ENCODE measurements around the gene TSG101. TPM values are rescaled to one million over a fixed set of nuclear protein-coding genes. Genes with fewer than 3 reads are reported as not detected.

The TSG101 gene
- total RNA-seq, 2 donors from 2014 or later, result 56.3 to 67.4 TPM

DNA sequence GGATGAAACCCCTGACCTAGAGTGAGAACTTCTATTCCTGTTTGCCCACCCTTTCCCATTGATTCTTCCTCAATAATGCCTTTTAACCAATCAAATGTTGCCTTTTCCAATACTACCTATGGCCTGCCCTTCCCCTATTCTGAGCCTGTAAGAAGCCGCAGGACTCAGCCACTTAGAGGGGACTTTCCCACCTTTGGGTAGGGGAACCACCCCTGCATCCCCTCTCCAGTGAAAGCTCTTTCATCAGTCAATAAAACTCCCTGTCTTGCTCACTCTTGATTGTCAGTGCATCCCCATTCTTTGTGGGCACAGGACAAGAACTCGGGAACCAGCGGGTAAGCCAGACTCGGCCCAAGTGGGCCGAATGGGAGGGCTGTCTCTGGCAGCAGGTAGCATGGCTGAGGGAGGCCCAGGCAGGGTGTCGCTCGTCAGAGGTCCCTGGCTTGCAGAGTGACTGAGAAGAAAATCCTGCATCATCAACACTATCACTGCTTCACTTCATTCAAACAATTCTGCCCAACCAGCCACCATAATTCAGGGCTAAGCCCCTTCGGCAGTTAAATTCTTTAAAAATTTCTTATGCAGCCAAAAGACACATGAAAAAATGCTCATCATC lies 40.7 kb downstream of the TSG101 start:
- H3K36me3 ChIP-seq (ENCODE audit: control insufficient read depth, insufficient read depth, low read length), result peaks cover 75% of the 10 kb centered on the region
- H3K9ac ChIP-seq (ENCODE audit: extremely low read depth, low read length, poor library complexity, severe bottlenecking), result no peak overlapping the region
- no peaks in the 10 kb centered on the region for H3K9me3 ChIP-seq (ENCODE audit: control insufficient read depth, low read length)
- Mint-ChIP-seq H3K4me1 (no peaks in the 10 kb centered on the region), H3K9me3 (no peaks in the 10 kb centered on the region), H3K4me3 (no peak overlapping the region), H3K27ac (no peak overlapping the region), H3K36me3 (ENCODE audit: low read depth) (peaks cover 79% of the 10 kb centered on the region), H3K27me3 (ENCODE audit: insufficient read depth) (no peaks in the 10 kb centered on the region)
- TF ChIP-seq, protein P1, sequence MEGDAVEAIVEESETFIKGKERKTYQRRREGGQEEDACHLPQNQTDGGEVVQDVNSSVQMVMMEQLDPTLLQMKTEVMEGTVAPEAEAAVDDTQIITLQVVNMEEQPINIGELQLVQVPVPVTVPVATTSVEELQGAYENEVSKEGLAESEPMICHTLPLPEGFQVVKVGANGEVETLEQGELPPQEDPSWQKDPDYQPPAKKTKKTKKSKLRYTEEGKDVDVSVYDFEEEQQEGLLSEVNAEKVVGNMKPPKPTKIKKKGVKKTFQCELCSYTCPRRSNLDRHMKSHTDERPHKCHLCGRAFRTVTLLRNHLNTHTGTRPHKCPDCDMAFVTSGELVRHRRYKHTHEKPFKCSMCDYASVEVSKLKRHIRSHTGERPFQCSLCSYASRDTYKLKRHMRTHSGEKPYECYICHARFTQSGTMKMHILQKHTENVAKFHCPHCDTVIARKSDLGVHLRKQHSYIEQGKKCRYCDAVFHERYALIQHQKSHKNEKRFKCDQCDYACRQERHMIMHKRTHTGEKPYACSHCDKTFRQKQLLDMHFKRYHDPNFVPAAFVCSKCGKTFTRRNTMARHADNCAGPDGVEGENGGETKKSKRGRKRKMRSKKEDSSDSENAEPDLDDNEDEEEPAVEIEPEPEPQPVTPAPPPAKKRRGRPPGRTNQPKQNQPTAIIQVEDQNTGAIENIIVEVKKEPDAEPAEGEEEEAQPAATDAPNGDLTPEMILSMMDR (conservative IDR thresholded peaks at IDR 0.05), result no peak
- no peak for DNase-seq
- H3K4me1 ChIP-seq (ENCODE audit: control insufficient read depth, insufficient read depth, low read length), result no peaks in the 10 kb centered on the region
- H3K27ac ChIP-seq (ENCODE audit: low read depth, low read length), result no peak overlapping the region
- H3K4me3 ChIP-seq (ENCODE audit: low read length), result no peak overlapping the region
- no peaks in the 10 kb centered on the region for H3K27me3 ChIP-seq (ENCODE audit: control insufficient read depth, insufficient read depth, low read length, poor library complexity, severe bottlenecking)
- 91 to 97% methylated on average over 5 to 8 of the region's 8 CpGs for WGBS, 2 experiments (ENCODE audit: insufficient coverage in 1 of 2, insufficient read length in 1 of 2)

DNA sequence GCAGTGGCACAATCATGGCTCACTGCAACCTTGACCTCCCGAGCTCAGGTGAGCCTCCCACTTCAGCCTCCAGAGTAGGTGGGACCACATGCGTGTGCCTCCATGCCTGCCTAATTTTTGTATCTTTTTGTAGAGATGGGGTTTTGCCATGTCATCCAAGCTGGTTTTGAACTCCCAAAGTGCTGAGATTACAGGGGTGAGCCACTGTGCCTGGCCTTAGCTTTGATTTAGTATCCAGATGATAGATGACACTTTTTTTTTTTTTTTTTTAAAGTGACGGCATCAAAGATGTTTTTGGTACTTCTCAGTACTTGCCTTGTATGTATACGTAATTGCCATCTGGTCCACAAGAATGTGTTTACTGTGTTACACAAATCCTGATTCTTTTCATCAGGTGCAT lies 47.7 kb downstream of the TSG101 start:
- Histone ChIP-seq H3K9me3 (ENCODE audit: control insufficient read depth, low read length) (no peaks in the 10 kb centered on the region), H3K27me3 (ENCODE audit: control insufficient read depth, insufficient read depth, low read length, poor library complexity, severe bottlenecking) (no peaks in the 10 kb centered on the region), H3K9ac (ENCODE audit: extremely low read depth, low read length, poor library complexity, severe bottlenecking) (no peak overlapping the region), H3K4me1 (ENCODE audit: control insufficient read depth, insufficient read depth, low read length) (no peaks in the 10 kb centered on the region), H3K27ac (ENCODE audit: low read depth, low read length) (no peak overlapping the region), H3K4me3 (ENCODE audit: low read length) (no peak overlapping the region), H3K36me3 (ENCODE audit: control insufficient read depth, insufficient read depth, low read length) (peaks cover 88% of the 10 kb centered on the region)
- peaks cover 92% of the 10 kb centered on the region for H3K36me3 Mint-ChIP-seq (ENCODE audit: low read depth)
- WGBS, 2 experiments (ENCODE audit: insufficient coverage in 1 of 2, insufficient read length in 1 of 2), result 93 to 95% methylated on average over 3 to 4 of the region's 4 CpGs
- H3K4me1 Mint-ChIP-seq, result no peaks in the 10 kb centered on the region
- no peak overlapping the region for H3K4me3 Mint-ChIP-seq
- H3K27me3 Mint-ChIP-seq (ENCODE audit: insufficient read depth), result no peaks in the 10 kb centered on the region
- TF ChIP-seq, protein P1 (conservative IDR thresholded peaks at IDR 0.05), result no peak
- no peak overlapping the region for H3K27ac Mint-ChIP-seq
- H3K9me3 Mint-ChIP-seq, result no peaks in the 10 kb centered on the region
- DNase-seq, result no peak

DNA sequence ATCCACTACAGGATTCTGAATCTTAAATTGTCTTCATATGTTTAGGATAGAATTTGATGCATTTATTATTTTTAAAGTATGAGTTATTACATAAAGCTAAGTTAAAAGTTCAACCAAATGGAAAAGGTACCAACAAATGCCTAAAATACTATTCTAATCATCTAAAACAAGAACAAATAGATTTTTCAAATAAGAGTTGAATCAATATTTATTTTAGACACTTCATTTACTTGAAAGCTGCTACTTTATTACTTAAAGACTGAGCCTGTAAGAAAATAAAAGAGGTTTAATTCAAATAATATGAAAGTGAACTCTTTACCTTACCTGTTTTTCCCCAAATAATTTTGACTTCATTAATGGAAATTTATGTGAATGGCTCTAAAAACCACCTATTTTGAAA lies 54.2 kb downstream of the TSG101 start:
- no peaks in the 10 kb centered on the region for H3K9me3 Mint-ChIP-seq

More for the DNA sequence above, 54.2 kb downstream of the TSG101 start:
- Histone ChIP-seq H3K4me1 (ENCODE audit: control insufficient read depth, insufficient read depth, low read length) (no peaks in the 10 kb centered on the region), H3K36me3 (ENCODE audit: control insufficient read depth, insufficient read depth, low read length) (peaks cover 32% of the 10 kb centered on the region), H3K4me3 (ENCODE audit: low read length) (no peak overlapping the region), H3K27me3 (ENCODE audit: control insufficient read depth, insufficient read depth, low read length, poor library complexity, severe bottlenecking) (no peaks in the 10 kb centered on the region), H3K27ac (ENCODE audit: low read depth, low read length) (no peak overlapping the region), H3K9ac (ENCODE audit: extremely low read depth, low read length, poor library complexity, severe bottlenecking) (no peak overlapping the region), H3K9me3 (ENCODE audit: control insufficient read depth, low read length) (no peaks in the 10 kb centered on the region)
- Mint-ChIP-seq H3K36me3 (ENCODE audit: low read depth) (peaks cover 34% of the 10 kb centered on the region), H3K27ac (no peak overlapping the region), H3K4me1 (no peaks in the 10 kb centered on the region), H3K4me3 (no peak overlapping the region), H3K27me3 (ENCODE audit: insufficient read depth) (no peaks in the 10 kb centered on the region)
- TF ChIP-seq, protein P1 (conservative IDR thresholded peaks at IDR 0.05), result no peak
- DNase-seq, result no peak

All from endodermal cell (in vitro differentiated cells).